HG03342 (cell line): ENCODE data around the gene GPD1L.
"Not testable (repeated sequence)": the region's sequence is repeated elsewhere in the genome, so short reads cannot be mapped to it uniquely, and the experiment has no call there.

Experiments
- ATAC-seq: cut with Tn5 transposase; IDR thresholded peaks from one replicate; pipeline ENCODE4 v1.9.1; 2021; ENCODE audit warnings: mild to moderate bottlenecking, moderate library complexity; ENCODE audit not compliant: unreplicated experiment

Gene GPD1L

DNA sequence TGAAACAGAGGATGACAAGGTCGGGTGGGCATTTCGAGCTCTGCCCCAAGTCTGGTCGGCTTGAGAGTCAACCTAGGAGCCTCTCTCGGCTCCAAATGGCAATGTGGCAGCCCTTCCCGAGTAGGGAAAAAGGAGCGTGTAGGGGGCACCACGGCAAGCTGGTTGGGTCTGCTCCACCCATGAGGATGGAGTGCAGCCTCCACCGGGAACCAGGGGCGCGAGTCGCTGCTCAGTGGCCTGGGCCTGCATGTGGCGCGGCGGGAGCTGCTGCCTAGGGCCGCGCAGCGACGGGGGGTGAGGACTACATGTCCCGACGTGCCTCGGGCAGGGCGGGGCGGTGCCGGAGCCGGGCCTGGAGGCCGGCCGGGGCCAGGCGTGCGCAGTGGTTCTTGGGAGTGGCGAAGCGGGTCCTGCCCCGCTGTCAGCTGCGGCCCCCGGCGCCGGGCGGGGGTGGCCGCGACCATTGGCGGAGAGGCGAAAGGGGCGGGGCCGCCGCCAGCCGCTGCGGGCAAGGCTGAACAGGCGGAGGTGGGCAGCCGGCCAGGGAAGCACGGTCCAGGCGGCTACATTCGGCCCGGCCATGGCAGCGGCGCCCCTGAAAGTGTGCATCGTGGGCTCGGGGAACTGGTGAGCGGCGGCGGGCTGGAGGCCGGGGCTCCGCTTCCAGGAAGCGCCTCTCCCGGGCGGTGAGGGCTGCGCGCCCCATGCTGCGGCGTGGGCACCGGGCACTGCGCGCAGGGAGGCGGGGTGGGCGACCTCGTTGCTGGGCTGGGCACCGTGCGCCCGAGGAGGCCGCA, at the start of gene GPD1L:
Gene GPD1L, plus strand, starts transcription at position 489 of the 797 bp plus-strand sequence. Its CDS starts 92 bp downstream, at position 581.
- peak; percentile 100 for ATAC-seq

DNA sequence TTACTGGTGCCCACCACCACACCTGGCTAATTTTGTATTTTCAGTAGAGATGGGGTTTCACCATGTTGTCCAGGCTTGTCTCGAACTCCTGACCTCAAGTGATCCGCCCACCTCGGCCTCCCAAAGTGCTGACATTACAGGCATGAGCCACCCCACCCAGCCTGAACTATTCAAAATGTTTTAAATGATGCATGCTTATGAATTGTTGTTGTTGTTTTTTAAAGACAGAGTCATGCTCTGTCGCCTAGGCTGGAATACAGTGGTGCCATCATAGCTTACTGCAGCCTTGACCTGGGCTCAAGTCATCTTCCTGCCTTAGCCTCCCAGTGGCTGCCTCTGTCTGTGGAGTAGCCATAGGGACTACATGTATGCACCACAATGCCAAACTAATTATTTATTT, 48.0 kb upstream of the GPD1L start:
- not testable (repeated sequence) for ATAC-seq

DNA sequence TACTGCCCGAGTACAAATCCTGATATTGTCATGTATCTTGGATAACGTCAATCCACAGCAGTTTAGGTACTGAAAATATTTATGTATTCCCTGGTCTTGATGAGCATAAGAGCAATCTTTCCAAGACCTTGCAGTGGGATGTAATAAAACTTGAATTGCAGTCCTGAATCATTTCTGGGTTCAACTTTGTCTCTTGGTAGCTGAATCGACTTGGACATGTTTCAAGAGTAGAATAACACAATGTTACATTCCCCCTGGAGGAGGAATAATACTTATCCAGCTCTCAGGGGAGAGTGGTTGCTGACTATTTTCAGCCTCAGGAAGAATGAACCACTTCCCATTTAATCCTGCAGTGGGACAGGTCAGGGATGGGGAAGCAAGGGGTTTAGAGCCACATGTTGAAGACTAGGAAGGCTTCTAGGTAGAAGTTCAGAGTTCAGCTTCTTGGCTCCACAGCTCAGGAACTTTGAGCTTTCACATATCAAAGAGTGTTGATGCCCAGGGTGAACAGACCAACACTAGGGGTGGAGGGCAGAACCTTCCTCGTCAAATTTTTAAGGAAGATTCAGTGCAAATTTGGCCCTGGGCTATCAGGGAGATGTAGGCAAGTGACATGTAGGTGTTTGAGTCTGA, 43.4 kb upstream of the GPD1L start:
- no peak for ATAC-seq

DNA sequence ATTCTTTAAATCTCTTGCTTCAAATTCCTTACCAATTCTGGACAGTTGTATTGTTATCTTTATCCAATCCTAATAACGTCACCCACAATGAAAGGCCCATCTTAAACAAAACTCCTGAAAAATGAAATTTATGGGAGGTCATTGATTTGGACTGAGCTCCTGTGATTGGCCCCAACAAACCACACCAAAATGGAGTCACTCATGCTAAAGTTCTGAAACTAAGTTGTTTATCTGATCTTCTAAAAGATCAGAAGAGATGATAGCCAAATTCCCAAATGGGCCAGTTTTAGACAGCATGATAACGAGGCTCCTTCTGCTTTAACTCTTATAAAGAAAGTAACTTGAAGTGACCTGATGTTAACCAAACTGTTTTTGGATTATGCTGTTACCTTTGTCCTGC, 39.7 kb upstream of the GPD1L start:
- ATAC-seq = no peak

DNA sequence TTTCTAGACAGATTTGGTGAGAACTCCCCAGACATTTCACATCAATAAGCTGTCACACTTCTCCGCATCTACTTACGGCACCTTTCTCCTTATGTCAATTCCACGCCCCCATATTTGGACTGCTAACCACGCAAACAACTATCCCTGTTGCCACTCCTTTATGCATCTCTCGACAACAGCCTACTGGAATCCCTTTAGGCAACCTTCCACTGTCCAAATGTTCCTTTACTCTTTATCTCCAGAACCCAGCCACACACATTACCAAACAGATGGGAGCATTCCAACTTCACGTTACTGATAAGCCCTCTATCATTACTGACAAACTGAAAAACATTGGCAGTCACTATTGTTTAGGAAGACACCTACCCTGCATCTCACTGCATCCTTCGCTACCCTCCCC, 32.2 kb upstream of the GPD1L start:
- ATAC-seq = not testable (repeated sequence)

DNA sequence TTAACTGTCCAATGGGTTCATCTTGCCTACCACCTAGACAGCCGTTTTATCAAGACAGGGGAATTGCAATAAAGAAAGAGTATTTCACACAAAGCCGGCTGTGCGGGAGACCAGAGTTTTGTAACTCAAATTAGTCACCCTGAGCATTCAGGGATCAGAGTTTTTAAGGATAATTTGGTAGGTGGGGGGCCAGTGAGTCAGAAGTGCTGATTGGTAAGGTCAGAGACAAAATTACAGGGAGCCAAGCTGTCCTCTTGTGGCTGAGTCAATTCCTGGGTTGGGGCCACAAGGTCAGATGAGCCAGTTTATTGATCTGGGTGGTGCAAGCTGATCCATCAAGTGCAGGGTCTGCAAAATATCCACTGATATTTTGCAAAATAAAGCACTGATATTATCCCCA, 29.9 kb upstream of the GPD1L start:
- no peak for ATAC-seq

DNA sequence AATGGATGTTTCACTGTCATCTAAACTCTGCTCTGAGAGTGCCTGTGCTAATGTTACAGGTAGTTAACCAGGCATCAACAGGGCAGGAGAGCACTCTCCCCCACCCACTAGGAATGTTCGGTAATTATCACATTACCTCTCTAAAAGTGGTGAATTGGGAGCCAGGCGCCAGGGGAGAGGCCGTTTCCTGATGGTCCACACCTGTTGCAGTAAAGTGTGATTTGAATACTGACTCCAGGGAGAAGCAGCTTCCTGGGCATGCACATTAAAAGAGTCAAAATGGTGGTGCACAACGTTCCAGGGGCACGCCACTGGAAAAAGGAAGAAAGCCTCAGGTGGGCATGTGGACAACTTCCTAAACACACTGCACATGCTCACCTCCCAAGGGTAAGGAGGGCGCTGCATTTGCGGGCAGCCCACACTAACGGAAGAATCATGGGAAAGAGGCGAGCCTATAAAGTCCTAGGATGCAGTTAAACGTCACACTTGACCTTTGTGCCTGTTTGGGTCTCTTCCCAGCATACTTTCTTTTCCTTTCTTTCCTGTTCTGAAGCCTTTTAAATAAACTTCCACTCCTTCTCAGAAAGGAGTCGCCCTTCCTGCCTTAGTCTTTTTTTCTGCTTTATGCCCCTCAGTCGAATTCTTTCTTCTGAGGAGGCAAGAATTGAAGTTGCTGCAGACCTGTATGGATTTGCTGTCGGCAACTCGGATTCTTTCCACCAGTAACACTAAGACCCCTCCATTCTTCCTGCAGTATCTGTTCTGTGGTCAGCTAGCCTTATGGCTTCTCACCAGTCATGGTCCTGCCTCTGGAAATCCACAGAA, 28.9 kb upstream of the GPD1L start:
- no peak for ATAC-seq

DNA sequence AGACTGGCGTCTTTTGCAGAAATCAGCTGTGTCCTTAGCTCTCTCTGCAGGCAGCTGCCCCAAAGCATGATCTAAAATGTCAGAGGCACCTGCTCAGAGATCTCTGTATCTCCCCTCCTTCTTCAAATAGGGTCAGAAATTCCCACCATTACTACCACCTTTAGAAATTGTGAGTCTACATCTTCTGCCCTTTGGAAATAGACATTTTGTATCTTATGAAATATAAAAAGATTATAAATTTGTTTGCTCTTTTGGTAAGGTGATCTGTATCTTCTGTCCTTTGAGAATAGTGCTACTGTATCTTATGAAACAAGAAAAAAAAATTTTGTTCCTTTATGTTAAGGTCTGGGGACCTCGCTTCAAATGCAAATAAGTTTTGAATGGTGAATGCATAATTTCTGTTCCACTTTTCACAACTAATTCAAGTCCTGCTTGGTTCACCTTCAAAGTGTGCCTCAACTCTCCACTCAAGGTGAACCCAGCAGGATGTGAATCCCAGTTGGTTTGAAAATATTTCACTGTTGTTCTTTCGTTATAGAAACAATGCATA, 28.3 kb upstream of the GPD1L start:
- no peak for ATAC-seq

DNA sequence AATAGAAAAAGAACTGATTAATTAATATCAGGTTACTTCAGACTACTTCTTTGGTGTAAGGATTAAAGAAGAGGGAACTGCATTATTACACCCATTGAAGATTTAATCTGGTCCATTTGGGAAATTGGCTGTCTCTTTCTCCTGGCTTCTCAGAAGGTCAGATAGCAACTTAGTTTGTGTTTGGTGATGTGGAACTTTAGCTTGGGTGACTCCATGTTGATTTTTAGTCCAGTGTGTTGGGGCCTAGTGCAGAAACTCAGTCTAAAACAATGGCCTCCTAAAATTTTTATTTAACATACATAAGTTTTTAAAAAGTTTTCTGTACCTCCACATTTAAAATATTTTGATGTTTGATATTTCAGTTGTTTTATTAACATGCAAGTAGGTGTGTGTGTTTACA, 27.6 kb upstream of the GPD1L start:
- ATAC-seq = no peak

DNA sequence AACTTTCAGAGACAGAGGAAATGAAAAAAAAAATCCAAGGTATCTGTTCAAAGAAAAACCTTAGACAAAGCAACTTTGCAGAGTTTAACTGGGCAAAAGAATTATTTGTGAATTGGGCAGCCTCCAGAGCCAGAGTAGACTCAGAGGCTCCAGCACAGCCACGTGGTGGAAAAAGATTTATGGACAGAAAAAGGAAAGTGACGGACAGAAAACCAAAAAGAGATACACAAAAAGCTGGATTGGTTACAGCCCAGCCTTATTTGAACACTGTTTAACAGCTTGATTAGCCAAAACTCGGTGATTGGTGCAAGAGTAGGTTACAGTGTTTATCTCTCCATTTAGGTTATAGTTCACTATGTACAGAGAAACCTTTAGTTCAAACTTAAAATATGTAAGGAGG, 23.7 kb upstream of the GPD1L start:
- no peak for ATAC-seq

DNA sequence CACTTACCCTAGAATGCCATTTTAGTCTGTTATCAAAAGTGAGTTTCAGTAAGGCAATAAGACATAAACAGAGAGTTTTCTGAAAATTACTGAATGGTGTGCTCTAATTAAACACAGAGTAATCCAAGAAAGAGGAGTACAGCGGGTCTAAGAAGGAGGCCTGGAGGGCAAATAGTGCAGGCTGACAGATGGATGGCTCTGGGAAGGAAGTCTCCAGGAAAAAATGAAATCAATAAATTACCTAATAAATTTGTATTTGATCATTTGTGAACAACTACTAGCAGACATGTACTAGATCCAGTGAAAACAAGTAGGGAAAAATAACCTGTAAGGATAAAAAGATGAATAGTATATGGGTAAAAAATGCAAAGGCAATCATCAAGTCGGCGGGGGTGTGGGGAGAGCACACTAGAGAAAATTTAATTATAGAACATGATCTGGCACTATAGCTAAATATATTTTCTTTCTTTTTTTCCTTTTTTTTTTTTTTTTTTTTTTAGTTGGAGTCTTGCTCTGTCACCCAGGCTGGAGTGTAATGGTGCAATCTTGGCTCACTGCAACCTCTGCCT, 22.6 kb upstream of the GPD1L start:
- no peak for ATAC-seq

DNA sequence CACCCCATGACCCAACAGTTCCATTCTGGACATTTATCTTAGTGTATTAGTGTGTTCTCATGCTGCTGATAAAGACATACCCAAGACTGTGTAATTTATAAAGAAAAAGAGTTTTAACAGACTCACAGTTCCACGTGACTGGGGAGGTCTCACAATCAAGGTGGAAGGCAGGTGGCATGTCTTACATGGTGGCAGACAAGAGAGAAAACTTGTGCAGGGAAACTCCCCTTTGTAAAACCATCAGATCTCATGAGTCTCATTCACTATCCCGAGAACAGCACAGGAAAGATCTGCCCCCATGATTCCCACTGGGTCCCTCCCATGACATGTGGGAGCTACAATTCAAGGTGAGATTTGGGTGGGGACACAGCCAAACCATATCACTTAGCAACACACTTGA, 21.6 kb upstream of the GPD1L start:
- ATAC-seq = no peak

DNA sequence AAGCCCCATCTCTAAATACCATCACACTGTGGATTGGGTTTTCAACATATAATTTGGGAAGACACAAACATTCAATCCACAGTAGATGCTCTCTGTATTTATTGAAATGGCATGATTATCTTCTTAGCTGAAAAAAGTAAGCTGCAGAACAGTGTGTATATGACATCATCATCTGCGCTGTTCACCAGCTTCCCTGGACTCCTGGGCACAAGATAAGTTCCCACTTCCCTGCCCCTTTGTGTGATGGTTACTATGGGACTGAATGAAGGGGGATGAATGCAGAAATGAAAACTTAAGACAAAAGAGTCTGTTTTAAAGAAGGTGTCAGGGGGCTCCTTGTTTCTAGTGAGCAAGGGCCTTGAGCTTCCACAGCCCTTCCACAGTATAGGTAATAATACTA, 20.0 kb upstream of the GPD1L start:
- ATAC-seq = no peak

DNA sequence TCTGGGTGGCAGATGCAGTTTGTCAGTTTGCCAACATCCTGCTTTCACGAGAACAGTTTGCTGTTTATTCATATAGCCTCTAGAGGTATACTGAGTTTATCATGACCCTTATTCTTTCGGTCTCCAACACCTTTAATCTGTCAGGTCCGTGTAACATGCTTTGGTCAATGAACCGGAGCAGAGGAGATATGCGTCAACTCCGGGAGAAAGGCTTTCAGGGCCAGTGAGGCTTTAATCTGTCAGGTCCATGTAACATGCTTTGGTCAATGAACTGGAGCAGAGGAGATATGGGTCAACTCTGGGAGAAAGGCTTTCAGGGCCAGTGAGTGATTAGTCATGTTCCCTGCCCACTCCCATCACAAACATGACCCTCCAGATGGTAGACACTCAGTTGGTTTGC, 16.9 kb upstream of the GPD1L start:
- ATAC-seq = no peak

DNA sequence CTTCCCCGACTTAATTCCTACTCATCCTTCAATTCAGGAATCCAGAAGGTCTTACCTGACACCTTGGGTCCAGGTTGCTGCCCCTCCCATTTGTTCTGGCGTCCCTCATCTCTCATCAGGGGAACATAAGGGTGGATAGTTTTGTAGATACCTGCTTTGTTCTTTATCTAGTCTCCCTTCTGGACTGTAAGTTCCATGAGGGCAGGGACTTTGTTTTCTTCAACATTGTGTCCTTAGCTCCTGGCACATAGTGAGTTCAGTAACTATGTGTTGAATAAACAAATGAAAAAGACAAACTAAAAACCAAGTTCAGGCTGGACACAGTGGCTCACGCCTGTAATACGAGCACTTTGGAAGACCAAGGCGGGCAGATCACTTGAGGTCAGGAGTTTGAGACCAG, 13.2 kb upstream of the GPD1L start:
- no peak for ATAC-seq

DNA sequence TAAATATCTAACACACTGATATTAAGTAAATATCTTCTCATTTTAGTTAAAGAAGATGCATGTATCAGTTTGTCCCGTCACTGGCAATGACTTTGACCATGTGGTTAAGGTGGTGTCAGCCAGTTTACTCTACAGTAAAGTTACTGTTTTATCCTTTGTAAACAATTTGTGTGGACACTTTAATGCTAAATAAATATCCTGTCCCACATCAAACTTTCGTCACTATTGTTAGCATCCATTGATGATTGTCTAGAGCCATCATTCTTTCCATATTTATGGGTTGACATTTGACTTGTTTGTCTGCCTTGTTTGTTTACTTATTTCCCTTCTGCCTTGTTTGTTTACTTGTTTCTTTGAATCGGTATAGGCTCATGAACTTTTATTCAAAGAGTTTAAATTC, 11.0 kb upstream of the GPD1L start:
- ATAC-seq = no peak

DNA sequence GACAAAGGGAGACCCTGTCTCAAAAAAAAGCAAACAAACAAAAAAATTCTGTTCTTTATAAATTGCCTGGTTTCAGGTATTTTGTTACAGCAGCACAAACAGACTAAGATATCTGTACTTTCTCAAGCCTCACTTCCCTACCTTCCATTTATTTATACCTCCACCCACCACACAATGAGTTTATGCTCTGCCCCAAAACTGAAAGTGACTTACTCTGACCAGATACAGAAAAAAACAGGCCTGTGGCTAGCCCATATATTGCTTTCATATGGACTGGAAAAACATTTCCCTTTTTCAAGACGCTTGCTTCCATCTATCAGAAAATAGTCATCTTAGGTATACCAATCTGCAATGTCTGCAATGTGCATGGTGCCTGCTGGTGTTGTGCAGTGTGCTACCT, 8.7 kb upstream of the GPD1L start:
- peak; percentile 62 for ATAC-seq

DNA sequence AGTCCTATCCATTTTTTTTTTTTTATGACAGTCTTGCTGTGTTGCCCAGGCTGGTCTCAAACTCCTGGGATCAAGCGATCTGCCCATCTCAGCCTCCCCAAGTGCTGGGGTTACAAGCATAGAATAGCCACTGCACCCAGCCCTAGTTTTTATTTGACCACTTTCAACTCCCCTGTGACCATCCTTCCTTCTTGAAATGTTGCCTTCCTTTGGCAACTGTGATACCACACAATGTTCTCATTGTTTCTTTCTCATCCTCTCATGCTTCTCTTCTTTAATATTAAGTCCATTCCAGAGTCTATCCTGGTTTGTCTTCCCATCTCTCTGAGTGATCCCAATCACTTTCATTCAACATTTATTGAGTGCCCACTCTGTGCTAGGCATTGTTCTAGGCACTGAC, 7.9 kb upstream of the GPD1L start:
- no peak for ATAC-seq

DNA sequence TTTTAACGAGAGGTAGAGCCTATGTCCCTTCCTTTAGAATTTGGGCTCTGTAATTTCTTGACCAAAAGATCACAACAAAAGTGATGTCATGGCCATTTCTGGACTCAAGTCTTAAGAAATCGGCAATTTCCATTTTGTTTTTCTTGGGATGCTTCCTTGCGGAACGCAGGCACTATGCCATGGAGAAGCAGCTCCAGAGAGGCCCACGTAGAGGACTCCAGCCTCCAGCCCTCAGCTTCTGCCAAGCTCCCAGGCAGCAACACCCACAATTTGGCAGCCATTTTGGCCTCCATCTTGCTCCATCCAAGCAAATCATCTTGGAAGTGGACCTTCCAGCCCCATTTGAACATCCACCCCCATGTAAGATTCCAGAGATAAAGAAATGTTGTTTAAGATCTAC, 6.0 kb upstream of the GPD1L start:
- ATAC-seq = no peak

DNA sequence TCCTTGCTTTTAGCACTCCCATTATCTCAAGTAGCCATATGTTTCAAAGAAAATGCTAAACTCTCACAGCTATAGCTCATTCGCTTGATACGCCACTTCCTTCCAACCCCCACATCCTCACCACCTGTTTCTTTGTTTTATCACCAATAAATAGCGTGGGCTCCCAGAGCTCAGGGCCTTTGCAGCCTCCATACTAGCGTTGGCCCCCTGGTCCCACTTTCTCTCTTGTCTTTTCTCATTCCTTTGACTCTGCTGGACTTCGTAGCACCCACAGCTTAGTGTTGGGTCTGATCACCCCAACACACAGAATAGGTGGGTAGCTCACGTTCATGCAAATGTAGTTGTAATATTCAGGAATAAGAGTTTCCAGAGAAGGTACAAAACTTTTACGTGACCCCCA, 4.1 kb upstream of the GPD1L start:
- ATAC-seq = no peak

DNA sequence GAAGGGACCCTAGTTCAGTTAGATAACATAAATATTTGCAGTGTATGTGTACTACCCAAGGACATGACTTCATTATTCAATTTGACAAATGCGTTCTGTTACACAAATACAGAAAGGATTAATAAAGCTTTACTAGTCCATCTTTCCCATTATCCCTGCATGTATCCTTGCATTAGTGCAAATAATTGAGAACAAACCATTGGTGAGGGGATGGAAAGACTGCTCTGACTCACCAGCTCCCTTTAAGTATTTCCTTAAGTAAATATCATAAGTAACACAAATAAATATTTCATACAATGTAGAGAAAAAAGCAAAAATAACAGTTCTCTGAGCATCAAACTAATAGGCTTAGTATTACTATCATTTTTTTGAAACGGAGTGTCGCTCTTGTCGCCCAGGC, 1.9 kb upstream of the GPD1L start:
- no peak for ATAC-seq
